Caco-2 (cell line): ENCODE results near the gene C1QTNF12. TPM values are rescaled to one million over a fixed set of nuclear protein-coding genes. Genes with fewer than 3 reads are reported as not detected.

Experiments
- BruUV-seq: library from RNA; stranded (reverse); fragments of 400-500 nt; replicated peaks from 2 replicates; lab custom pipeline; 2021; lab: Mats Ljungman, UMichigan
- CTCF ChIA-PET: fragments of 300-600 bp; sonication (Branson Sonifier 250); formaldehyde crosslinking; loops from one replicate; lab custom pipeline; 2022; ENCODE audit warnings: antibody characterized with exemption; lab: Charles Lee
- POLR2A ChIA-PET: fragments of 300-600 bp; sonication (Branson Sonifier 250); formaldehyde crosslinking; loops from one replicate; lab custom pipeline; 2022; ENCODE audit warnings: antibody characterized with exemption; lab: Charles Lee
- DNase-seq, 2 experiments: peaks; one replicate each; pipeline versions ENCODE4 v3.0.0 to v3.0.0-alpha.2; 2020 to 2022
- H3K27me3 ChIP-seq: replicated peaks from 2 replicates; pipeline ENCODE4 v1.6.0; 2011; ENCODE audit warnings: low read length; ENCODE audit not compliant: control insufficient read depth, insufficient read depth
- H3K36me3 ChIP-seq: 2 replicates; pipeline ENCODE4 v1.5.1; 2011; ENCODE audit warnings: low read length; ENCODE audit not compliant: control insufficient read depth, insufficient read depth
- H3K4me1 ChIP-seq: fragments of 250-450 bp; sonication (Bioruptor Pico); 2 replicates; pipeline ENCODE4 v1.5.1; 2020; ENCODE audit warnings: mild to moderate bottlenecking
- H3K4me3 ChIP-seq: 2 replicates; pipeline ENCODE4 v1.5.1; 2011; ENCODE audit warnings: low read depth, mild to moderate bottlenecking, control low read depth, low read length
- H3K9me3 ChIP-seq: fragments of 250-450 bp; sonication (Bioruptor Pico); 2 replicates; pipeline ENCODE4 v1.5.1; 2020; ENCODE audit warnings: mild to moderate bottlenecking, moderate library complexity
- H3K27ac Mint-ChIP-seq: one replicate; pipeline ENCODE4 v1.8.0; 2022; ENCODE audit warnings: mixed read lengths; ENCODE audit not compliant: unreplicated experiment
- H3K27me3 Mint-ChIP-seq: one replicate; pipeline ENCODE4 v1.8.0; 2022; ENCODE audit warnings: mixed read lengths; ENCODE audit not compliant: insufficient read depth, unreplicated experiment
- H3K36me3 Mint-ChIP-seq: one replicate; pipeline ENCODE4 v1.8.0; 2022; ENCODE audit warnings: mild to moderate bottlenecking, mixed read lengths; ENCODE audit not compliant: insufficient read depth, unreplicated experiment
- H3K4me1 Mint-ChIP-seq: one replicate; pipeline ENCODE4 v1.8.0; 2022; ENCODE audit warnings: low read depth, mixed read lengths; ENCODE audit not compliant: unreplicated experiment
- H3K4me3 Mint-ChIP-seq: one replicate; pipeline ENCODE4 v1.8.0; 2022; ENCODE audit warnings: mild to moderate bottlenecking, moderate library complexity, mixed read lengths; ENCODE audit not compliant: unreplicated experiment
- H3K9me3 Mint-ChIP-seq: one replicate; pipeline ENCODE4 v1.8.0; 2022; ENCODE audit warnings: mixed read lengths; ENCODE audit not compliant: unreplicated experiment
- CTCF ChIP-seq, 2 experiments: fragments of 200-600 bp in 1 of 2; IDR thresholded peaks; 1 replicate in 1 of 2; 2 replicates in 1 of 2; pipeline versions ENCODE4 v1.5.1 to v1.8.0; 2011 to 2022; ENCODE audit warnings: antibody characterized with exemption in 1 of 2, control low read depth in 1 of 2, inconsistent platforms in 1 of 2, low read depth in 1 of 2, low read length in 1 of 2, mild to moderate bottlenecking in 1 of 2, moderate library complexity in 1 of 2; ENCODE audit not compliant: insufficient read depth in 1 of 2, severe bottlenecking in 1 of 2, unreplicated experiment in 1 of 2
- intact Hi-C: fragments of 100-400 bp; cut with micrococcal nuclease; formaldehyde crosslinking; loops from one replicate; pipeline ENCODE4 v1.10.0; 2022; ENCODE audit not compliant: unreplicated experiment
- microRNA-seq: library from miRNA; unstranded; fragments of <30 nt; microRNA quantifications from one replicate; pipeline ENCODE4 v1.2.0, GENCODE V29; 2022
- total RNA-seq: library from RNA; stranded (reverse); gene quantifications from 2 replicates; pipeline ENCODE4 v1.2.3, GENCODE V29; 2022

The C1QTNF12 gene
- total RNA-seq, 1 experiment from 2014 or later, result 3.7 TPM

- no peak for DNase-seq
- Histone ChIP-seq H3K9me3 (peaks cover 8% of the 10 kb centered on the region; the same call in 1 of the 2 replicates), H3K4me1 (no peaks in the 10 kb centered on the region), H3K27me3 (no peaks in the 10 kb centered on the region), H3K4me3 (no peak overlapping the region), H3K36me3 (no peaks in the 10 kb centered on the region)
- Mint-ChIP-seq H3K9me3 (peaks cover 22% of the 10 kb centered on the region), H3K27ac (no peak overlapping the region), H3K27me3 (no peaks in the 10 kb centered on the region), H3K4me3 (no peak overlapping the region), H3K36me3 (no peaks in the 10 kb centered on the region), H3K4me1 (no peaks in the 10 kb centered on the region)
- intact Hi-C loops, result no loop called here
- no TSS peak for BruUV-seq
- ChIA-PET CTCF (no interaction called here), POLR2A (no interaction called here)
- TF ChIP-seq CTCF (IDR thresholded peaks at IDR 0.05; ENCODE audit: insufficient read depth in 1 of 2, low read depth in 1 of 2, low read length in 1 of 2, severe bottlenecking in 1 of 2, unreplicated experiment in 1 of 2), result no peak
Measured at GRCh38 chr1:1194723-1195122, 51.8 kb downstream of the C1QTNF12 start.

Small RNAs within 50 kb of the gene (microRNA-seq; reads per million reads assigned to microRNA genes)
- gene MIR6726, result 1.5 reads per million

Other genes with a start within 250 kb of the C1QTNF12 start
- gene HES4, start 246.6 kb downstream of the C1QTNF12 start, total RNA-seq, result 45.5 and 53.8 TPM in 2 replicates
- gene ISG15, start 233.2 kb downstream of the C1QTNF12 start, total RNA-seq, result 55.5 and 63.1 TPM in 2 replicates
- gene AGRN, start 226.6 kb downstream of the C1QTNF12 start, total RNA-seq, result 176 and 188 TPM in 2 replicates
- gene RNF223, start 172.4 kb downstream of the C1QTNF12 start, total RNA-seq, result 0.56 and 0.57 TPM in 2 replicates
- 12.9 and 14.0 TPM in 2 replicates for gene C1orf159, start 130.6 kb downstream of the C1QTNF12 start, total RNA-seq
- gene TTLL10, start 72.8 kb downstream of the C1QTNF12 start, total RNA-seq, result 0.29 and 1.2 TPM in 2 replicates
- not detected in 2 replicates for gene TNFRSF18, start 40.1 kb downstream of the C1QTNF12 start, total RNA-seq
- not detected in 2 replicates for gene TNFRSF4, start 32.6 kb downstream of the C1QTNF12 start, total RNA-seq
- gene SDF4, start 14.7 kb downstream of the C1QTNF12 start, total RNA-seq, result 138 and 140 TPM in 2 replicates
- 24.8 and 25.3 TPM in 2 replicates for gene B3GALT6, start 14.5 kb downstream of the C1QTNF12 start, total RNA-seq
- gene UBE2J2, start 27.1 kb upstream of the C1QTNF12 start, total RNA-seq, result 57.2 and 62.7 TPM in 2 replicates
- gene SCNN1D, start 33.7 kb upstream of the C1QTNF12 start, total RNA-seq, result 1.0 and 2.8 TPM in 2 replicates
- 46.6 and 48.5 TPM in 2 replicates for gene ACAP3, start 61.2 kb upstream of the C1QTNF12 start, total RNA-seq
- gene PUSL1, start 61.9 kb upstream of the C1QTNF12 start, total RNA-seq, result 39.8 and 43.8 TPM in 2 replicates
- 103 and 115 TPM in 2 replicates for gene INTS11, start 77.9 kb upstream of the C1QTNF12 start, total RNA-seq
- 16.2 and 16.8 TPM in 2 replicates for gene CPTP, start 78.1 kb upstream of the C1QTNF12 start, total RNA-seq
- 0.09 and 0.29 TPM in 2 replicates for gene TAS1R3, start 84.6 kb upstream of the C1QTNF12 start, total RNA-seq
- 40.6 and 43.0 TPM in 2 replicates for gene DVL1, start 102.7 kb upstream of the C1QTNF12 start, total RNA-seq
- gene MXRA8, start 111.8 kb upstream of the C1QTNF12 start, total RNA-seq, result 4.9 and 5.0 TPM in 2 replicates
- gene AURKAIP1, start 128.5 kb upstream of the C1QTNF12 start, total RNA-seq, result 187 and 200 TPM in 2 replicates
- 145 and 147 TPM in 2 replicates for gene CCNL2, start 152.6 kb upstream of the C1QTNF12 start, total RNA-seq
- gene MRPL20, start 160.6 kb upstream of the C1QTNF12 start, total RNA-seq, result 109 and 110 TPM in 2 replicates
- gene ANKRD65, start 174.6 kb upstream of the C1QTNF12 start, total RNA-seq, result 1.6 and 3.2 TPM in 2 replicates
- gene VWA1, start 189.0 kb upstream of the C1QTNF12 start, total RNA-seq, result 73.7 and 74.7 TPM in 2 replicates
- gene ATAD3C, start 203.0 kb upstream of the C1QTNF12 start, total RNA-seq, result 0.84 and 0.95 TPM in 2 replicates
- 48.1 and 54.7 TPM in 2 replicates for gene ATAD3B, start 225.0 kb upstream of the C1QTNF12 start, total RNA-seq